Measurements from ENCODE around the gene ROBO4. TPM values are rescaled to one million over a fixed set of nuclear protein-coding genes. Genes with fewer than 3 reads are reported as not detected.

ROBO4 gene
- total and polyA plus RNA-seq, 2 of the 13 experiments (the other 11 are each of a cell fraction or from before 2014, with no cell fraction given): 0.07 to 1.1 TPM

DNA sequence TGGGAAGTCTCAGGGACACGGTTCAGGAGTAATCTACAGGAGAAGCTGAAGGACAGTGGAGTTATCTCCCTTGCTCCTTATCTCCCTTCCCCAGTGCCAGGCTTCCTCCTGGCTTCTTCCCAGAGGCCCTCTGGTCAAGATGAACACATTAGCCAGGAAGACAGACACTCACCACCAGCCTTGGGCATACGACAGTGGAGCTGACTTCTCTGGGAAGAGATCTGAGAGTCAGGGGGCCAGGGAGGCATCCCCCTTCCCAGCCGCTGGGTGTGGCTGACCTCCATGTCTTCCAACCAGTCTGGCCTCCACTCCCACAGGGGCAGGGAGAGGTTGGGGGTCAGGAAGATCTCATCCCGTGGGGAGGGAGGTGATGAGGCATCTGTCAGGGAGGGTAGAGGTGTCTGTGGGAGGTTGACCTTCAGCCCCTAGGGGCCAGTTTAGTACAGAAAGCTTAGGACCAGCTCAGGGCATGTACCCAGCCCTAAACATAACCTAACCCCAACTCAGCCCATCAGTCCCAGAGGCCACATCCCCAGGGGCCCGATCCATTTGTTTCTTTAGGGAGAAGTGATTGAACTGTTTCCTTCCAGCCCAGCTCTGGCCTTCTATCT, 12.7 kb downstream of the ROBO4 start:
- Histone ChIP-seq H3K9ac (ENCODE audit: insufficient read depth, low read depth, low read length) (no peak overlapping the region), H3K4me2 (ENCODE audit: low read depth, low read length) (peak overlapping the region; percentile 16; the same call in 1 of the 2 replicates), H3K4me3 (replicated peaks in 1 of 3; ENCODE audit: insufficient read depth in 1 of 3, low read depth in 2 of 3, low read length in 3 of 3) (no peak overlapping the region; a peak in 1 of 6 replicates), H3K36me3 (replicated peaks in 1 of 2; ENCODE audit: control insufficient read depth in 1 of 2, insufficient read depth in 2 of 2, low read length in 2 of 2) (no peaks in the 10 kb centered on the region), H3K4me1 (ENCODE audit: insufficient read depth, low read length) (peaks cover 61% of the 10 kb centered on the region), H3K27me3 (ENCODE audit: control insufficient read depth in 1 of 2, insufficient read depth in 2 of 2, low read length in 2 of 2) (peaks cover 0 to 18% of the 10 kb centered on the region in 2 experiments; a peak in 4 of 5 replicates), H3K9me3 (ENCODE audit: low read length) (no peaks in the 10 kb centered on the region), H4K20me1 (ENCODE audit: insufficient read depth, low read length) (no peaks in the 10 kb centered on the region), H2AFZ (ENCODE audit: low read length) (peak overlapping the region; percentile 11), H3K27ac (ENCODE audit: extremely low read length, insufficient read depth, low read length) (no peak overlapping the region), H3K79me2 (ENCODE audit: insufficient read depth, low read length) (no peaks in the 10 kb centered on the region)
- TF ChIP-seq, protein P1, sequence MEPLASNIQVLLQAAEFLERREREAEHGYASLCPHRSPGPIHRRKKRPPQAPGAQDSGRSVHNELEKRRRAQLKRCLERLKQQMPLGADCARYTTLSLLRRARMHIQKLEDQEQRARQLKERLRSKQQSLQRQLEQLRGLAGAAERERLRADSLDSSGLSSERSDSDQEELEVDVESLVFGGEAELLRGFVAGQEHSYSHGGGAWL (CRISPR knock-in tag; IDR thresholded peaks at IDR 0.05): no peak
- TF ChIP-seq EEA1 (CRISPR knock-in tag; IDR thresholded peaks at IDR 0.05; ENCODE audit: borderline replicate concordance) (no peak), ZMYM4 (CRISPR knock-in tag; IDR thresholded peaks at IDR 0.05) (no peak), MYC (CRISPR knock-in tag; IDR thresholded peaks at IDR 0.05; ENCODE audit: borderline replicate concordance) (no peak), GFI1 (CRISPR knock-in tag; IDR thresholded peaks at IDR 0.05; ENCODE audit: borderline replicate concordance) (no peak), ZNF878 (CRISPR knock-in tag; IDR thresholded peaks at IDR 0.05) (no peak), ZNF678 (CRISPR knock-in tag; IDR thresholded peaks at IDR 0.05) (no peak), MAFG (CRISPR knock-in tag; IDR thresholded peaks at IDR 0.05) (no peak), HNRNPUL1 (IDR thresholded peaks at IDR 0.05; ENCODE audit: low read depth, low read length) (no peak), TARDBP (CRISPR knock-in tag; IDR thresholded peaks at IDR 0.05) (no peak), ZNF510 (CRISPR knock-in tag; IDR thresholded peaks at IDR 0.05; ENCODE audit: low read depth) (no peak)
- CTCF ChIA-PET (ENCODE audit: low intra/inter-chr PET ratio, low total read pairs): no interaction called here
- in situ Hi-C loops (cut with HindIII; ENCODE audit: extremely low pct_ligation_motif_present, low pct_unique_long_range_greater_than_20kb): no loop called here
- ATAC-seq (no peak), DNase-seq (ENCODE audit: low spot score) (no peak), FAIRE-seq (no peak)
- no TSS peak for BruUV-seq (replicated peaks)
- 30% methylated on average over 4 of the region's 5 CpGs for WGBS (ENCODE audit: low lambda C conversion rate)
- POLR2A ChIA-PET: no interaction called here
- intact Hi-C loops (cut with micrococcal nuclease; ENCODE audit: unreplicated experiment): no loop called here

Measured in HepG2 (cell line).